Osteocyte (in vitro differentiated cells): ENCODE data around the gene CAVIN4. TPM values are rescaled to one million over a fixed set of nuclear protein-coding genes. Genes with fewer than 3 reads are reported as not detected.

Source experiments
- DNase-seq: peaks from one replicate; pipeline ENCODE4 v3.0.0; 2021; ENCODE audit warnings: mixed read lengths; ENCODE audit not compliant: unreplicated experiment; ENCODE audit errors: extremely low spot score
- H3K27ac Mint-ChIP-seq: one replicate; pipeline ENCODE4 v1.8.0; 2021; ENCODE audit warnings: mild to moderate bottlenecking, mixed read lengths; ENCODE audit not compliant: unreplicated experiment
- H3K27me3 Mint-ChIP-seq: one replicate; pipeline ENCODE4 v1.8.0; 2021; ENCODE audit warnings: mixed read lengths; ENCODE audit not compliant: unreplicated experiment
- H3K36me3 Mint-ChIP-seq: one replicate; pipeline ENCODE4 v1.8.0; 2021; ENCODE audit warnings: mixed read lengths; ENCODE audit not compliant: unreplicated experiment
- H3K4me1 Mint-ChIP-seq: one replicate; pipeline ENCODE4 v1.8.0; 2021; ENCODE audit warnings: mixed read lengths; ENCODE audit not compliant: unreplicated experiment
- H3K4me3 Mint-ChIP-seq: one replicate; pipeline ENCODE4 v1.8.0; 2021; ENCODE audit warnings: mild to moderate bottlenecking, moderate library complexity, mixed read lengths; ENCODE audit not compliant: unreplicated experiment
- H3K9me3 Mint-ChIP-seq: one replicate; pipeline ENCODE4 v1.8.0; 2021; ENCODE audit warnings: mixed read lengths; ENCODE audit not compliant: unreplicated experiment
- total RNA-seq: library from RNA; stranded (reverse); gene quantifications from 2 replicates; pipeline ENCODE4 v1.2.1, GENCODE V29; 2021
- TF ChIP-seq, protein P1 (sequence below): fragments of 200-600 bp; sonication (generic); IDR thresholded peaks from 2 replicates; pipeline ENCODE4 v1.5.0; 2021; ENCODE audit warnings: antibody characterized with exemption, mild to moderate bottlenecking, moderate library complexity

CAVIN4 gene
- total RNA-seq, 1 donor from 2014 or later: 1.1 TPM

DNA sequence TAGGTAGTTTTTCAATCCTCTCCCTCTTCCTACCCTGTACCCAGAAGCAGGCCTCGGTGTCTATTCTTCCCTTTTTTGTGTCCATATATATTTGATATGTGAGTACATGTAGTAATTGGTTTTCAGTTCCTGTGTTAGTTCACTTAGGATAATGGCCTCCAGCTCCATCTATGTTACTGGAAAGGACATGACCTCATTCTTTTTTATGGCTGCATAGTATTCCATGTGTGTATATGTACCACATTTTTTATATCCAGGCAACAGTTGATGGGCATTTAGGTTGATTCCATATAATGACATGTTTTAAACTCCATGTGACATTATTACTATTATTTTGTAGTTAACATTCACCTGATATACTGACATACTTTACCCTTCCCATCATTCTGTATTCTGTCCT lies 49.1 kb downstream of the CAVIN4 start:
- no peak overlapping the region for H3K27ac Mint-ChIP-seq
- DNase-seq: no peak
- no peak overlapping the region for H3K4me3 Mint-ChIP-seq
- H3K4me1 Mint-ChIP-seq: no peaks in the 10 kb centered on the region
- H3K27me3 Mint-ChIP-seq: peaks cover 20% of the 10 kb centered on the region
- TF ChIP-seq, protein P1, sequence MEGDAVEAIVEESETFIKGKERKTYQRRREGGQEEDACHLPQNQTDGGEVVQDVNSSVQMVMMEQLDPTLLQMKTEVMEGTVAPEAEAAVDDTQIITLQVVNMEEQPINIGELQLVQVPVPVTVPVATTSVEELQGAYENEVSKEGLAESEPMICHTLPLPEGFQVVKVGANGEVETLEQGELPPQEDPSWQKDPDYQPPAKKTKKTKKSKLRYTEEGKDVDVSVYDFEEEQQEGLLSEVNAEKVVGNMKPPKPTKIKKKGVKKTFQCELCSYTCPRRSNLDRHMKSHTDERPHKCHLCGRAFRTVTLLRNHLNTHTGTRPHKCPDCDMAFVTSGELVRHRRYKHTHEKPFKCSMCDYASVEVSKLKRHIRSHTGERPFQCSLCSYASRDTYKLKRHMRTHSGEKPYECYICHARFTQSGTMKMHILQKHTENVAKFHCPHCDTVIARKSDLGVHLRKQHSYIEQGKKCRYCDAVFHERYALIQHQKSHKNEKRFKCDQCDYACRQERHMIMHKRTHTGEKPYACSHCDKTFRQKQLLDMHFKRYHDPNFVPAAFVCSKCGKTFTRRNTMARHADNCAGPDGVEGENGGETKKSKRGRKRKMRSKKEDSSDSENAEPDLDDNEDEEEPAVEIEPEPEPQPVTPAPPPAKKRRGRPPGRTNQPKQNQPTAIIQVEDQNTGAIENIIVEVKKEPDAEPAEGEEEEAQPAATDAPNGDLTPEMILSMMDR: no peak
- H3K36me3 Mint-ChIP-seq: no peaks in the 10 kb centered on the region
- H3K9me3 Mint-ChIP-seq: no peaks in the 10 kb centered on the region

DNA sequence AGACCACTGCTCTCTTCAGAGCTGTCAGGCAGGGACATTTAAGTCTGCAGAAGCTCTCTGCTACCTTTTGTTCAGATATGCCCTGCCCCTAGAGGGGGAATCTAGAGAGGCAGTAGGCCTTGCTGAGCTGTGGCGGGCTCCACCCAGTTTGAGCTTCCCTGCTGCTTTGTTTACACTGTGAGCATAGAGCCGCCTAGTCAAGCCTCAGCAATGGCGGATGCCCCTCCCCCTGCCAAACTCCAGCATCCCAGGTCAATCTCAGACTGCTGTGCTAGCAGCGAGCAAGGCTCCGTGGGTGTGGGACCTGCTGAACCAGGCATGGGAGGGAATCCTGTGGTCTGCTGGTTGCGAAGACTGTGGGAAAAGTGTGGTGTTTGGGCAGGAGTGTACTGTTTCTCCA lies 59.9 kb downstream of the CAVIN4 start:
- Mint-ChIP-seq H3K4me1 (no peaks in the 10 kb centered on the region), H3K36me3 (no peaks in the 10 kb centered on the region), H3K4me3 (no peak overlapping the region), H3K27me3 (peaks cover 7% of the 10 kb centered on the region), H3K9me3 (no peaks in the 10 kb centered on the region), H3K27ac (no peak overlapping the region)
- no peak for DNase-seq
- TF ChIP-seq, protein P1: no peak

Other genes starting within 250 kb of the CAVIN4 start
- gene TEX10, start 225.1 kb upstream of the CAVIN4 start, total RNA-seq: 22.4 and 22.5 TPM in 2 replicates
- 58.7 and 64.5 TPM in 2 replicates for gene MSANTD3, start 150.9 kb upstream of the CAVIN4 start, total RNA-seq
- gene TMEFF1, start 104.9 kb upstream of the CAVIN4 start, total RNA-seq: 8.6 and 9.1 TPM in 2 replicates